Stimulated activated CD4-positive, alpha-beta T cell treated with anti-CD3 and anti-CD28 coated beads, Interleukin-12 subunit alpha, Interleukin-12 subunit beta, amount 100 ng/mL, for 4 hours (primary cell): ENCODE measurements around the gene AUTS2.

ENCODE experiments used
- DNase-seq: peaks from one replicate; pipeline ENCODE4 v3.0.0-alpha.2; 2020

The AUTS2 gene

DNA sequence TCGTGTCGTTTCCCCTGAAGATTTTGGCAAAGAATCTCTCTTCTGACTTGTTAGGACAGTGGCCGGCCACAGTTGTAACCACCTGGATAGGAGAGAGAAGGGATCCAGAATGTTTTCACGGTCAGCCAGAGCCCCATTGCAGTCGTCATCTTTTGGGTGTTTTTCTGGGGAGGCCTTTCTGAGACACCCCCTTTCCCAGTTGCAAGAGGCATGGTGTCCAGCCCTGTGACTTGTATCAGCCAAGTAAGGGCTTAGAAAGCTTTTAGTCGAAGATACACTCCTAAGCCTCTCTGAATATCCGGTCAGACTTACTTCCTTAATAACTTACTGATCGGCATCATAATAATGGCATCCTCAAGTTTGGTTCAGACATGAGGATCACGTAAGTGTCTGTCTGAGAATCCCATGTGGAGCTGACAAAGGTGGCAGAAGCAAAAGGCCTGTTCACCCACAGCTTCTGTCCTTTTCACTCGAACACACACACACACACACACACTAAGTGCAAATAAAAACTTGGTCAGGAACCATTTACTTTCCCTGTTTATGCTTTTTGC lies 1098.0 kb downstream of the AUTS2 start:
- DNase-seq, result no peak

DNA sequence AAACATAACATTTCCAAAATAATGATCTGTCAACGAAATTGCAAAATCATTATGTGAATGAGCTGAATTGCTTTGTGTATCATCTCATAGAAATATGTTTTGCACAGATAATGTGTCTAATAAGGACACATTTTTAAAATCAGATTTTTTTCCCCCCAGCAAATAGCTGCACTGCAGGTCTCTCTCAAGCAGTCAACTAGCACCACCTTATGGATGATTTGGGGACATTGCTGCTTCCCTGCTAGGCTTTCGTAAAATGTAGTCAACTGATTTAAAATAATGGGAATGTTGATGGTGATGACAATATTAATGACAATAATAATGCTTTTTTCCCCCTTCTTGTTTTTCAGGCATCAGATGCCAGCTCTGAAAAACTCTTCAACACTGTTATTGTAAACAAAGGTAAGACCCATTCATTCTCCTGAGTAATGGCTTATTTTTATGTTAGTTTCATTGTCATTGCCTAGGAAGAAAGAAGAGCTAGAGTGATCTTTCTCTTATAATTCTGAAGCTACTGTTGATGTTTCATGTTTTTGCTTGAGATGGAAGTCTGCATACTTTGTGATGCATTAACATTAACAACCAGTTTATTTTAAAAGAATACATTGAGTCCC lies 1100.1 kb downstream of the AUTS2 start:
- DNase-seq, result no peak

DNA sequence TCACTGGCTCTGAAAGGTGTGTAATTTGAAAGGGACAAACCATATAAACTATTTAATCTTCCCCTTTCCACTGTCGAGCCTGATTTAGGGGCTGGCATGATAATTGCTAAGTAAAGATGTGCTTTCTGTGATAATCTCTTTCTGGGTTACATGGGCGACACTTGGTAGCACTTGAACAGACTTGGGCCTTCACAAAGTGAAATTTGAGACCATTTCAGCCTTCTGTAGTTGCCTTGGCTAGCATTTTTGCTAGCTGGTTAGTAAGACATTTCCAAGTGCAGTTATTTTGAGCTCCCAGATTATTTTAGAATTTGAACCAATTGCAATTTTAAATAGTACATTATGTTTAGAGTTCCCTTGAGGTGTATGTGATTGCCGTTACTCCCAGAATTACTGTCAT lies 1101.0 kb downstream of the AUTS2 start:
- DNase-seq, result no peak

DNA sequence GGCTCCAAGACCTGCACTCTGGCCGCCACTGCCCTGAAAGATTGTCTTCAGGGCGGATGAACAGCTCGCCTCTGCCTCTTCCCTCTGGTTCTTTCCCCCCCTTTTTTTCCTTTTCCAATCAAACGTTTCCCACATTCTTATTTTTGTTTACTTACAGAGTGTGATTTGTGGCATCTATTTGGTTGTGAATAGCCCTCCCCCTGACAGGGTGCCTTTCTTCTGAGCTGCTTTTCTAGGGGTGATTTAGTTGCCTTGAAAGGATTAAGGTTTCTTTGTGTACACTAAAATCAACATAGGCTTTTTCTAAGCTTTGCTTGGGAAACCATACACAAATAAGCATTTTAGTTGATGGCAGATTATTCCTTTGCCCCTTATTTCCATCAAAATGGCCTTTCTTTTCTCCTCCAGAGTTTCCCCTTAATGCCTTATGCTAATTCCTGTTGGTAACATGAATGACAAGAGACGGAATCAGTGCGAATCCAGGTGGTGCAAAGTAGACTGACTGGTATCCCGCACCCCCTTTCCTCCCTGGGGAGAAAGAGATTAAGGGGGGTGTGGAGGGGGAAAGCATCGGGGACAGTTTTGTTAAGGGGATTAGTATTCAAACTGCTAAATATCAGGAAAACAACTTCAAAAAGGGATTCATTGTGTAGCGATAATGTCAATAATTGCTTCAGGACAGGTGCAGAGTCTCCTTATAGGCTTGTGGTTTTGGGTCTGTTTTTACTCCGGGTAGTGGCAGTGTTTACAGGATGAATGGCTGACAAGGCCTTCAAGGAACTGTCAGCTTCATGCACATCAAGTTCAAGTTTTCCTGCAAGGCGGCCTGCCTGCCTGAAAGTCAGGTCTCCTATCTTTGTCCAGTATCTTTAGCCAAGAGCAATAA lies 1102.0 kb downstream of the AUTS2 start:
- DNase-seq, result no peak

DNA sequence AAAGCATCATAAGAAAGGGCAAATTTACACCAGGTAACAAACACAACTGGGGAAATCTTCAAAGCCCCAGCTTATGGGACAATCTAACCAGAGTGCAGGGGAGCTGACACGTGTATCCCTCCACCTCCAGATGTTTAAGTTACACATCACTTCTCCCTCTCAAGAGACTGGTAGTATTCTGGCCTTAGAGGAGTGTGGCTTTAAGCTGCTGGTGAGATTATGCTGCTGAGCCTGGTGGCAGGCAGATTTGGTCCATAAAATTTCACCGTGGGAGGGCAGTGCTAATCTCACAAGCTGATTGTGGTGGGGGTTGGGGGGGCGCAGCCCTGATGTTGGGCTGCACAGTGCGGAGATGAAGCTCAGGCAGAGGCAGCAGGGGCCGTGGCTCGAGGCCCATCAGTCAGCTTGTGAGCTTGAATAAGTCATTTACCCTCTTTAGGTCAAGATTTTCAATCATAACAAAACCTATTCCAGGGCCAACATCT lies 1102.7 kb downstream of the AUTS2 start:
- no peak for DNase-seq

DNA sequence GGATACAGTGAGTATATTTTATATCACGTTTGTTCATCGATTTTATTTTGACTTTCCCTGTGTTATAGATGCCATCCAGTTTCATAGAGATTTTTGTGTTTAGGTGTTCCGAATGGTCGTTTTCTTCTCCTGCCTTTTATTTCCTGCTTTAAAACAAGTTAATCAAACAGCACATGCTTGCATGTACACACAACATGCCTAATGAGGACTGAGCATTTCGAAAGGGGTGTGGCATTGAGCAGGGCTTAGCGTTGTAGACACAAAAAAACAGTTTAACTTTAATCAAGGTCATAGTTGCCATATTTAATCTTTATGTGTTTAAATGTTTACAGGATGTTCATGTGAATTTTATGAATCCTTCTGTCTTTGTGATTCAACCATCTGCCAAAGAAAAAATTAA lies 1103.2 kb downstream of the AUTS2 start:
- no peak for DNase-seq

DNA sequence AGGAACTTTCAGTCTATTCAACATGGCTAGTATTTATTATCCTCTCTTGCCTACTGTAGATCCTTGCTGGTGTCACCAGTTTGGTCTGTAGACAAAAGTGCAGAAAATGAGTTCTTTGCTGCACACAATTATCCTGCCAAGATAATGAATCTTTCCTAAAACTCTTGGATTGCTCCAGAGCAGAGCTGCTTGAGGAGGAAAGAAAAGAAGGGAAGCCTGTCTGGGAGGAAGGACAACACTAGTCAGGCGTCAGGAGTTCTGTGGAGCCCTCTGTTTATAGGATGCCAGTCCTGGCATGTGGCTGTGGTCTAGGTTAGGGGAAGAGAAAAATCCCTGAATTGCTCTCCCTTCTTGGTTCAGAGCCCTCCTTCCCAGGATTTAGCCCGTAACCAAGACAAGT lies 1103.7 kb downstream of the AUTS2 start:
- no peak for DNase-seq

DNA sequence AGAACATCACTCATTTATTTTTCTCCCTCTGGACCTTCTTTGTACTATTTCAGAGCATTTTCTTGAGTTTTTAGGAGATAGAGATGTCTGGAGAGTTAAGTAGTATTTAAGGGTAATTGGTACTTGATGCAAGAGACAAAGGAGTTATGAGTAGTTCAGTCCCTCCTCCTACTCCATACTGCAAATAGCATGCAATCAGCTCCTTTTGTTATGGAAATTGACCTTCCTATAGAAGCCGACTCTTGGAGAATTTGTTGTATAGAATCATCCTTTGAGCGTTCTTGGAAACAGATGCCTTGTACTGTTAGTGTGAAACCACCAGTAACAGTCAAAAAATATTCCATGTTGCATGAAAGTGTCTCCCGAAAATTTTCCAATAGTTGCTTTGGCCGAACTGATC lies 1105.5 kb downstream of the AUTS2 start:
- no peak for DNase-seq

DNA sequence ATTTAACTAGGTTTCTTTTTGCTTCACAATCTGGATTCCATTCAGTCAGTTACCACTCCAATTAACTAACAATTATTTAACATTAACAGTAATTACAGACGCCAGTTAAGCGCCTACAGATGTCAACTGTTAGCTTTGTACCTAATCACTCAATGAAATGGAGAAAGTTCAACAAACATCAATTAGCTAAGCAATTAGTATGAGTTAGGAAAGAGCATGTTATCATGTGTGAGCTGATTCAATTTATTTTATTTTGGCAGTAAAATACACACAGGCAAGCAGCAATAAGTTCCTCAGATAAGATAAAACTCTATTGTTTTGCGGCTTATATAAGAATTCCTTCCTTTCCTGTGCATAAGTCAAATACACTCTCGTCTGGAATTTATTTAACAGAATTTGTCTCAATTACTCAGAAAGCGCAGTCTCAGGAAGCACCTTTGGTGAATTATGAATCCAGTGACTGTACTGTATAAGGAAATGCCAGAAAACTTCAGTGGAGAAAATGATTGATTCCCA lies 1106.6 kb downstream of the AUTS2 start:
- DNase-seq, result no peak

DNA sequence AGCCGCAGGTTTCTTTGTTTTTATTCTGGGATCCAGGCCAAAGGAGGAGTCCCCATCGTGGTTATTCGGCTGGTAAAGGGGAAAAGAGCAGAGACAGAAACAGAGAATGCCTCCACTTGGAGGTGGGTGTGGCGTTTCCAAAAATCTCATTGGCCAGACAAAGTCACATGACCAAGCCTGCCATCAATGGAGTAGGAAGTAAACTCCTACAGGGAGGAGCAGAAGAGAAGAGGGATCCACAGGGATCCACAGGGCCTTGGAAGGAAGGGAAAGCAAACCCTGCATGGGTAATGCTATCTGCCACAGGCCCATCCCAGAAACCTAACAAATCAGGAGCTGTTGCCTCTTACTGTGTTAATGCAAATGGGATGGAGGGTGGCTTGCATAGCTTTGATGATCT lies 1107.9 kb downstream of the AUTS2 start:
- no peak for DNase-seq

DNA sequence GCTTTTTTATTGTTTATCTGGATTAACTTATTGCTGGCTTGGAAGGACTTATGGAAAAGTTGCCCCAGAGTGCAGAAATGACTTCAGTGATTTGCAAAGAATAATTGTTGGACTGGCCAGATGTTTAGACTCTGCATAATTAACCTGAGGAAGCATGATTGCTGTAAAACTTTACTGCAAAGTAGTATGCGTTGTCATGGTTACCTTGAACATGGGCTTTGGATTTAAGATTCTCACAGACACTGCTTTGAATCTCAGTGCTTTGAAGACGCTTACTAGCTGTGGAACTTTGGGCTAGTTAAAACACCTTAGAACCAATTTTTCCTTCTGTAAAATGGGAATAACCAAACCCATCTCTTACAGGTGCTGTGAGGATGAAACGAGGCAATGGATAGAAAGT lies 1108.4 kb downstream of the AUTS2 start:
- no peak for DNase-seq

DNA sequence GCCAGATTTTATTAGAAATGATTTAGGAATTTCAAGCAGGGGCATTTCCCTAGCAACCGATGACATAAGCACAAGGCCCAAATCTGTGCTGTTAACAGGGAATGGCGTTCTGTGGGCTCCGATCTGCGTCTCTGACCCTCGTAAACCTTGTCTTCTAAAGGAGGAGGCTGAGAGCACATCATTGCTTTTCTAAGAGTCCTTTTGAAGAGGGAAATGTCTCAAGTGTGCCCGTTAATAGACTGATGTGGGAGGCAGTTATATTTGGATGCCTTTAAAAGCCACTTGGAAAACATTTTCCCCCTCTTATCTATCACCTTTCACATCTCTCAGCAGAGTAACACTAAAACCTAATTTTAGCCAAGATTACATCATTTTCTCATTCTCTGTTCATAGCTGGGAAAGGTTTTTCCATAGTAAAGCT lies 1109.6 kb downstream of the AUTS2 start:
- DNase-seq, result no peak

DNA sequence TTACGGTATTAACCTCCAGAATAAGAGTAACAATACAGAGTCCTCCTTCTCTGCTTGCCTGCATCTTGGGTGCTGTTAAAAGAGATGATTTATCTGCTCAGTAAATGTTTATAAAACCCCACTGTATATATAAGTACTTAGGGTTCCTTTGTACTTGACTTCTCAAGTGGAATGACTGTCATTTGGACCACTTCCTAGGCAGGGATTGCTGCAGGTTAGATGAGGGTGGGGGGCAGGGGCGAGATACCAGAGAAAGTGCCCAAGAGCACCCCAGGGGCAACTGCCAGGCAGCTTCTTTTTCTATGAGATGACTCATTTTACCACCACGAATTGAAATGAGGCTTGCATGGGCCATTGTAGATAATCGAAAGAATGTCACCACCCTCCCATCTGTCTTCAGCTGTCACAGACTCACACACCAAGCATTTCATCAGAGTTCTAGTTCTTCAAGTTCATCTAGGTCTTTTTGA lies 1111.8 kb downstream of the AUTS2 start:
- DNase-seq, result no peak

DNA sequence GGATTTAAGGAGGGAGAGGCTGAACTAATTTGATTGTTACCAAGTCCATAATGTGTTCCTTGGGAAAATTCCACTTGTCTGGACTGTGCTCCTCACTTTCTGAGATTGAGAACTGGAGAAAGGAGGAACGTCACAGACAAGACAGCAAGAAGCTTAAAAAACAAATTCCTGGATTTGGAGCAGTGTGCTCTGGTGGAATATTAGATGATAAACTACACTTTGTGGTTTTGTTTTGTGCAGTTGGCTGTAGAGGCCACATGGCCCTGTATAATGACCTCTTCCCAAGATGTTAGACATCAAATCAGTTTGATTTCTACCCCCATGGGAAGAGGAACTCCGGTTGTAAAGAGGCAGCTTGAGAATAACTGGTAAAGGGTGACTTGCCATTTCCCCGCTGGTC lies 1112.4 kb downstream of the AUTS2 start:
- no peak for DNase-seq

DNA sequence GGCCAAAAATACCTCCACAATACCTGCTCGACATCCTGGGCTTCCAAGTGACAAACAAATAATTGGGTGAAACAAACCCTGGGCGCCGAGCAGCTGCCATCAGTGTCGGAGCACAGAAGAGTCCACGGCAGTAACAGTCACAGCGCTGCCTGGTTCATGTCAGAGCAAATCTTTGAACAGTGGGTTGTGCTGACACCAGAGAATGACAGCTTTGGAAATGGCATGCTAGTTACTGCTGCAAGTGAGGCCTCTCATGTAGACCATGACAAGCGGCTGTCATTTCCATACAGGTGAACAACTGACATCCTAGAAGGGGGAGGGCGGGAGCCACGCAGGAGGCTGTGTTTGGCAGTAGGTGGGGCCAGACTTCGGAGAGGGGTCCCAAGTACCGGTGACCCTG lies 1113.2 kb downstream of the AUTS2 start:
- DNase-seq, result no peak

DNA sequence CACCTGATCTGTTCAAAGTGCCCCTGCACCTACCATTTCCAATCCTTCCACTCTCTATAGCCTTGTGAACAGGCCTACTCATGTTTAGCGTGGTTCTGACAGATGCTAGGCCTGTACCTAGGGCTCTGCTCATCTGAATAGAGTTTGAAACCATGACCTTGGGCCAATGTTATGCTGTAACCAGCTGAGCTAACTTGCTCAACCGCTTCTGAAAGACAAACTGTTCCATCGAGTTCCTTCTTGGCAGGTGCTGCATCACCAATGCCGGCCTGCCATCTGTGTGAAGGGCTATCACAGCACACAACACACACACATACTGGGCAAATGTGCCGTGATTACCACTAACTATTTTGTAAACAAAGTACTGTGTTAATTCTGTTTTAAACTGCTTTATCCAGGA lies 1114.7 kb downstream of the AUTS2 start:
- no peak for DNase-seq

DNA sequence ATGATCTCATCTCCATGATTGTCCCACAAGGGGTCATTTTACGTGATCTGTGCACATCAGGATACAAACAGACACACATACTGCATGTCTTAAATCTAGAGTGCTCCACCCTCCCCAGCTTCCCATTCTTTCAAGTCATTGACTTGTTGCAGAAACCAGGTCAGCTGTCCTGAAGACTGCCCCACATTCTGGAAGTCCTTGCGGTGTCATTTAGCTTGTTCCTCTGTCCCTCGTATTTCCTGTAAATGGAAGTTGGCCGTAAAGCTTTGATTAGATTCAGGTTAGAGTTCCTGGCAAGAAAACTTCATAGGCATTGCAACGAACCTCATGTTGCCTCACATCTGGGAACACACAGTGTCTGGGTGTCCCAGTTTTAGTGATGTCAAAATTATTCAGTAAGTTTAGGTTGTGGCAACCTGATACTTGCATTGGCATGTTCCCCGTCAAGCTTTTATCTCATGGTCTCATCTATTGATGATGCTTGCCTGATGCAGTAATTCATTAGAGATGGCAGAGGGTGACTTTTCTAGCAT lies 1116.3 kb downstream of the AUTS2 start:
- no peak for DNase-seq

DNA sequence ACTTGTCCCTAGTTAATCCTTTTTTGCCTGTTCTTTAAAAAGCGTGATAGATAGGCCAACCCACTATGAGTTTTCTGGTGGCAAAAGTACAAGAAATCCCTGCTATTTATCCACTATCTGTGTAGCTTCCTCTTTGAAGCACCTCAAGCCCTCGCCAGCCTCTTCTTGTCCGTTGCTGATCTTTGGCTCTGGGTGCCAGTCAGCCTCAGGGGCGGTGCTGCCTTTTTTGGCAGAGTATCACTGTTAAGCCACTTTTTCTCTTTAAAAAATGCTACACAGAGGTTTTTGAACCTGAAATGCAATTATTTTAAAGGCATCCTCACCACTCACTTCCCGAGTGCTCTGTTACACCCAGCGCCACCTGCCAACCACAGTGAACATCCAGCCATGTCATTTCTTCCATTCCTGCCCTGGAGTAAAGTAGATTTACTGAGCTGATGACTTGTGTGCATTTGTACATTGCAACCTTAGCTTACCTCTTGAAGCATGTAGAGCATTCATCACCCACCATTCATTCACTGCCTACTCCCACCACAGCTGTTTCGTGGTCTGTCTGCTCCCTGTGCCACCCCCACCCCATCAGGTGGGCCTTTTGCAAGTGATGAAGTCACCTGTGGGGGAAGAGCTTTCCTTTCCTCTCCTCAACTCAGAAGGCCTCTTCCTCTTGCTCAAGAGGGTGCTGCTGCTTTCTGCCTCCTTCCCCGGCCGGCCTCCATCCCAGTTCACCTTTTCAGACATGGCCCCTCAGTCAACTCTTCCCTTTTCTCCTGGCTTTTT lies 1119.5 kb downstream of the AUTS2 start:
- DNase-seq, result no peak

DNA sequence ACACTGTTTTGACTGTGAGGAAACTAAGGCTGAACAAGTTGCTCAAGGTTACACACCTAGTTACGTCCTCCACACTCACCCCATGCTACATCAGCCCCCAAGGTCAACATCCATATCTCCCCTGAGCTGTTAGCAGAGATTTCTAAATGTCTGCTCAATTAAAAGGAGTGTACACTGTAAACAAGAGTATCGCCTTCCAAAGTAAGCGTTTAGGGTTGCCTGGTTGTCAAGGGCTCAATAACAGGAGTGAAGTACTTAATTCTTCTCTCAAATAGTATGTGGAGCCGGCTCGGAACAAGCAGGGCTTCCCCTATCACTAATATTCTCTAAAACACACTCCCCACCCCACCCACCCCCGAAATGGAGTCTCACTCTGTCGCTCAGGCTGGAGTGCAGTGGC lies 1120.8 kb downstream of the AUTS2 start:
- DNase-seq, result no peak

DNA sequence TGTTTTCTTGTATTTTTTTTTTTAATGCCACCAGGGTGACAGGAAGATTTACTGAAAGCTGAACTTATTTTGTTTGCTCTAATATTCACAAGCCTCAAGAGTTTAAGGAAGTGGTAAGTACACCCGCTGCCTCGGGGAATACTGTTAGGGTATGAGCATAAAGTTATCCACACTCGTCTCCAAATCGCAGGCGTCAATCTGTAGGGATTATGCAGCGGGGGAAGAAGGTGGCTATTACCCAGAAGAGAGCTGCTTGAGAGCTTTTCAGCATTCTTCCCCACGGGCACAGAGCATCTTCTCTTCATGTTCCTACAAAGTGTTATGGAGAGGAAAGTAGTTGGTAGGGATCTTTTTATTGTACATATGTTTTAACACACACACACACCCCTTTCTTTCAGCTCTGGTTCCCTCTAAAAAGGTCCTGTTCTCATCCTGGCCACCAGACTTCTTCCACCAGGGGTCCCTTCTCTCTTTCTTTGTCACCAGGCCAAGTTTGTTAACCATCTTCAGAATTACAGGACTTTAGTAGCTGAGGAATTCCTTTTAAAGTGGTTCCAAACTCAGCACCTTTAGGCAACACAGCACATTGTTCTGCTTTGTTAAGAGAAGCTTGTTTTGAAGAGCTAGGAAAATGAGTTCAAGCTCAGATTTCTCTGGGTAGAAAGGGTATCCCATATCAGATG lies 1122.1 kb downstream of the AUTS2 start:
- DNase-seq, result no peak

DNA sequence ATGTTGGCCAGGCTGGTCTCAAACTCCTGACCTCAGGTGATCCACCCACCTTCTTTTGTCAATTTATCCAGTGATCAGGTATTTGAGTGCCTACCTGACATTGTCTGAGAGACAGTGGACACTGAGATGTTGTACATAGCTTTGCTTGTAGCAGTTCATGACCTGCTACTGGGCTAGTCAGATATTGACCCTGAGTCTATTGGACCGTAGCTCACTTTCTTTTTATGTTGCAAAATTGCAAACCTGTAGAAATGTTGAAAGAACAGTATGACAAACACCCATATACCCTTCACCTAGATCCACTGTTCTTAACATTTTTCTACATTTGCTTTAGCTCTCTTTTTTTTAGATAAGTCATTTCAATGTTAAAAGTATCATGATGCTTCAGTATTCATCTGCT lies 1123.2 kb downstream of the AUTS2 start:
- DNase-seq, result no peak

DNA sequence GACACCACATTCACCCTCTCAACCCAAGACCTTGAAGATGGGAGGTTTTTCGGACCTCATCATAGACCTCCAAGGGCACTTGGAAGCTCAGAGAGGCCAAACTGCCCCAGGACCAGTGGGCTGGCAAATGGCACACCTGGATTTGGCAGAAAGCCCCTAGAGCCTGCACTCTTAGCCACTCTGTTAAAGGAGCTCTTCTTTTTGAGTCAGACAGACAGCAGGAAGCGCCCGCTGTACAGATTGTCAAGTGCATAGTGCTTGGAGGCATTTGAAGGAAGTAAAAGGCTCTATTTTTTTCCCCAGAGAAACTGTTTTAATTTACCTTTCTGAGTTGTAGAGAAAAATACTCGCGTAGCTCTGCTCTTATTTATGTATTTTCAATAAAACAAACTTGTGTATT lies 1125.1 kb downstream of the AUTS2 start:
- DNase-seq, result no peak
